ENCODE results near the gene NKD1. TPM values are rescaled to one million over a fixed set of nuclear protein-coding genes. Genes with fewer than 3 reads are reported as not detected.
A peak's percentile ranks its signal among the peaks of the same experiment; 100 is the strongest.

Gene NKD1
- total and polyA plus RNA-seq, 12 donors, result 0.67 to 8.9 (median 3.5) TPM

GRCh38 chr16:50696126-50696525 lies 147.9 kb downstream of the NKD1 start:
- intact Hi-C loops (cut with DNase I), result loop anchor here in 1 of 2 donors (10.0 kb wide), 1 partner anchor 109 kb away; no protein-coding TSS in a partner anchor
- Histone ChIP-seq H3K36me3 (replicated peaks in 1 of 2) (no peaks in the 10 kb centered on the region), H3K4me3 (no peak overlapping the region), H3K27ac (peak overlapping the region in 2 of 5 donors; percentile 15 to 59), H3K4me1 (replicated peaks in 1 of 2) (peaks cover 12 to 32% of the 10 kb centered on the region in 2 donors), H3K9me3 (replicated peaks in 1 of 3) (no peaks in the 10 kb centered on the region), H3K27me3 (no peaks in the 10 kb centered on the region)
- WGBS, 4 donors, result 54 to 69% (median 63%) methylated on average over 4 to 5 of the region's 5 CpGs
- DNase-seq, result peak in 1 of 7 donors; percentile 10
- TF ChIP-seq CTCF (IDR thresholded peaks at IDR 0.05) (no peak), POLR2A (IDR thresholded peaks at IDR 0.05) (no peak)

- peak; percentile 55 to 89 (median 82) for DNase-seq
- H3K36me3 ChIP-seq (replicated peaks in 1 of 2), result no peaks in the 10 kb centered on the region
- H3K4me3 ChIP-seq, result no peak overlapping the region
- peak overlapping the region in 2 of 5 donors; percentile 15 to 59 for H3K27ac ChIP-seq
- intact Hi-C loops (cut with DNase I), result loop anchor here in 1 of 2 donors (10.0 kb wide), 1 partner anchor 108 kb away; no protein-coding TSS in a partner anchor
- WGBS, 4 donors, result 62 to 86% (median 68%) methylated on average over 11 to 15 of the region's 15 CpGs
- H3K27me3 ChIP-seq, result no peaks in the 10 kb centered on the region
- H3K4me1 ChIP-seq (replicated peaks in 1 of 2), result peaks cover 12 to 32% of the 10 kb centered on the region in 2 donors
- TF ChIP-seq CTCF (IDR thresholded peaks at IDR 0.05), result no peak
- no peak for TF ChIP-seq POLR2A (IDR thresholded peaks at IDR 0.05)
- H3K9me3 ChIP-seq (replicated peaks in 1 of 3), result no peaks in the 10 kb centered on the region
Measured at GRCh38 chr16:50696575-50697420, 148.6 kb downstream of the NKD1 start.

GRCh38 chr16:50697421-50697715 lies 149.2 kb downstream of the NKD1 start:
- Histone ChIP-seq H3K27me3 (no peaks in the 10 kb centered on the region), H3K9me3 (replicated peaks in 1 of 3) (no peaks in the 10 kb centered on the region), H3K4me3 (peak overlapping the region in 1 of 4 donors; percentile 52), H3K4me1 (replicated peaks in 1 of 2) (peaks cover 12 to 32% of the 10 kb centered on the region in 2 donors), H3K36me3 (replicated peaks in 1 of 2) (no peaks in the 10 kb centered on the region), H3K27ac (peak overlapping the region in 3 of 5 donors; percentile 40 to 59 (median 54))
- peak in 1 of 7 donors; percentile 15 for DNase-seq
- TF ChIP-seq POLR2A (IDR thresholded peaks at IDR 0.05), result no peak
- TF ChIP-seq CTCF (IDR thresholded peaks at IDR 0.05), result no peak
- intact Hi-C loops (cut with DNase I), result loop anchor here in 1 of 2 donors (10.0 kb wide), 1 partner anchor 107 kb away; no protein-coding TSS in a partner anchor
- 90 to 97% (median 95%) methylated on average over 5 of the region's 5 CpGs for WGBS, 4 donors

GRCh38 chr16:50697881-50698767 lies 149.9 kb downstream of the NKD1 start:
- Histone ChIP-seq H3K27me3 (no peaks in the 10 kb centered on the region), H3K4me1 (replicated peaks in 1 of 2) (peaks cover 12 to 32% of the 10 kb centered on the region in 2 donors), H3K9me3 (replicated peaks in 1 of 3) (no peaks in the 10 kb centered on the region), H3K4me3 (peak overlapping the region in 3 of 4 donors; percentile 13 to 52 (median 26)), H3K27ac (peak overlapping the region in 3 of 5 donors; percentile 40 to 59 (median 54)), H3K36me3 (replicated peaks in 1 of 2) (no peaks in the 10 kb centered on the region)
- peak in 6 of 7 donors; percentile 46 to 69 (median 58) for DNase-seq
- intact Hi-C loops (cut with DNase I), result loop anchor here in 1 of 2 donors (10.0 kb wide), 1 partner anchor 107 kb away; no protein-coding TSS in a partner anchor
- 19 to 36% (median 34%) methylated on average over 13 to 19 of the region's 19 CpGs for WGBS, 4 donors
- TF ChIP-seq CTCF (IDR thresholded peaks at IDR 0.05) (no peak), POLR2A (IDR thresholded peaks at IDR 0.05) (no peak)

Data from adrenal gland (tissue), 12 donors.